HepG2 (cell line): ENCODE data around the gene NINJ2. TPM values are rescaled to one million over a fixed set of nuclear protein-coding genes. Genes with fewer than 3 reads are reported as not detected.

Experiments used
- FOXA3 ChIP-seq: IDR thresholded peaks from 2 replicates; pipeline ENCODE4 v1.6.1; 2016; ENCODE audit warnings: missing genetic modification reagents, missing compliant biosample characterization
- HOXD1 ChIP-seq: sonication (generic); formaldehyde crosslinking; IDR thresholded peaks from 2 replicates; pipeline ENCODE4 v1.5.0; 2020; ENCODE audit warnings: missing genetic modification reagents
- MED1 ChIP-seq: sonication (generic); formaldehyde crosslinking; IDR thresholded peaks from 2 replicates; pipeline ENCODE4 v1.4.0; 2020; ENCODE audit warnings: missing genetic modification reagents
- NFRKB ChIP-seq: fragments of 450-650 bp; IDR thresholded peaks from 2 replicates; pipeline ENCODE4 v1.6.1; 2017
- PAF1 ChIP-seq: IDR thresholded peaks from 2 replicates; pipeline ENCODE4 v1.6.1; 2016; ENCODE audit warnings: missing genetic modification reagents, missing compliant biosample characterization
- PPARG ChIP-seq: conservative IDR thresholded peaks from 2 replicates; pipeline ENCODE4 v1.6.1; 2016; ENCODE audit warnings: missing biosample characterization, missing genetic modification reagents
- RFX1 ChIP-seq: fragments of 450-650 bp; IDR thresholded peaks from 2 replicates; pipeline ENCODE4 v1.6.1; 2017
- U2AF1 ChIP-seq: fragments of 200-400 bp; formaldehyde crosslinking; optimal IDR thresholded peaks from 2 replicates; pipeline ENCODE3; 2017; ENCODE audit warnings: mild to moderate bottlenecking, low read depth, low read length
- ZMYM4 ChIP-seq: sonication (generic); formaldehyde crosslinking; IDR thresholded peaks from 2 replicates; pipeline ENCODE4 v1.8.1; 2023; ENCODE audit warnings: mild to moderate bottlenecking, missing genetic modification reagents
- ZNF230 ChIP-seq: sonication (generic); formaldehyde crosslinking; IDR thresholded peaks from 2 replicates; pipeline ENCODE4 v1.4.0; 2020; ENCODE audit warnings: mild to moderate bottlenecking, missing genetic modification reagents
- ZNF335 ChIP-seq: sonication (generic); formaldehyde crosslinking; IDR thresholded peaks from 2 replicates; pipeline ENCODE4 v1.4.0; 2020; ENCODE audit warnings: missing genetic modification reagents
- ZNF337 ChIP-seq: sonication (generic); formaldehyde crosslinking; IDR thresholded peaks from 2 replicates; pipeline ENCODE4 v1.5.1; 2020; ENCODE audit warnings: missing genetic modification reagents, low read depth, mild to moderate bottlenecking, borderline replicate concordance
- ZNF430 ChIP-seq: sonication (generic); formaldehyde crosslinking; IDR thresholded peaks from 2 replicates; pipeline ENCODE4 v1.9.0; 2021; ENCODE audit warnings: mild to moderate bottlenecking, missing genetic modification reagents
- ZNF484 ChIP-seq: sonication (generic); formaldehyde crosslinking; IDR thresholded peaks from 2 replicates; pipeline ENCODE4 v1.5.1; 2020; ENCODE audit warnings: mild to moderate bottlenecking, low read depth, missing genetic modification reagents, borderline replicate concordance
- ZSCAN20 ChIP-seq: sonication (generic); formaldehyde crosslinking; IDR thresholded peaks from 2 replicates; pipeline ENCODE4 v1.4.0; 2020; ENCODE audit warnings: missing genetic modification reagents, mild to moderate bottlenecking, borderline replicate concordance
- ZSCAN30 ChIP-seq: sonication (generic); formaldehyde crosslinking; IDR thresholded peaks from 2 replicates; pipeline ENCODE4 v1.5.0; 2020; ENCODE audit warnings: mild to moderate bottlenecking, missing genetic modification reagents
- polyA plus RNA-seq, 8 experiments: library from polyadenylated mRNA; depleted of rRNA in 3 of 8; stranded (reverse) in 7 of 8; unstranded in 1 of 8; fragments of >200 nt; fragmentation: Illumina TruSeq in 4 of 8; extraction: Trizol in 4 of 8; gene quantifications; 2 replicates each; pipeline versions ENCODE4 v1.2.1 to v1.2.3, GENCODE V29; 2011 to 2016; ENCODE audit warnings: low read depth in 4 of 8, missing spikeins in 1 of 8, mixed read lengths in 1 of 8; ENCODE audit not compliant: insufficient read depth in 1 of 8
- total RNA-seq, 5 experiments: library from RNA; depleted of rRNA; stranded (reverse); fragments of >200 nt; fragmentation: Illumina TruSeq; extraction: Trizol; gene quantifications; 2 replicates each; pipeline ENCODE4 v1.2.3, GENCODE V29; 2016; ENCODE audit warnings: low read depth in 1 of 5
- TF ChIP-seq, protein P1 (sequence below): sonication (generic); formaldehyde crosslinking; IDR thresholded peaks from 2 replicates; pipeline ENCODE4 v1.8.0; 2022; ENCODE audit warnings: mild to moderate bottlenecking, missing genetic modification reagents, borderline replicate concordance
- TF ChIP-seq, protein P2 (sequence below): sonication (generic); formaldehyde crosslinking; IDR thresholded peaks from 2 replicates; pipeline ENCODE4 v1.8.0; 2022; ENCODE audit warnings: mild to moderate bottlenecking, missing genetic modification reagents
- TF ChIP-seq, protein P3 (sequence below): sonication (generic); formaldehyde crosslinking; conservative IDR thresholded peaks from 2 replicates; pipeline ENCODE4 v1.8.0; 2022; ENCODE audit warnings: mild to moderate bottlenecking, moderate library complexity, missing genetic modification reagents
- TF ChIP-seq, protein P4 (sequence below): IDR thresholded peaks from 2 replicates; pipeline ENCODE4 v1.6.1; 2016; ENCODE audit warnings: low read depth

Gene NINJ2
- total and polyA plus RNA-seq, 2 of the 13 experiments (the other 11 are each of a cell fraction or from before 2014, with no cell fraction given), result 0.62 to 3.8 TPM

DNA sequence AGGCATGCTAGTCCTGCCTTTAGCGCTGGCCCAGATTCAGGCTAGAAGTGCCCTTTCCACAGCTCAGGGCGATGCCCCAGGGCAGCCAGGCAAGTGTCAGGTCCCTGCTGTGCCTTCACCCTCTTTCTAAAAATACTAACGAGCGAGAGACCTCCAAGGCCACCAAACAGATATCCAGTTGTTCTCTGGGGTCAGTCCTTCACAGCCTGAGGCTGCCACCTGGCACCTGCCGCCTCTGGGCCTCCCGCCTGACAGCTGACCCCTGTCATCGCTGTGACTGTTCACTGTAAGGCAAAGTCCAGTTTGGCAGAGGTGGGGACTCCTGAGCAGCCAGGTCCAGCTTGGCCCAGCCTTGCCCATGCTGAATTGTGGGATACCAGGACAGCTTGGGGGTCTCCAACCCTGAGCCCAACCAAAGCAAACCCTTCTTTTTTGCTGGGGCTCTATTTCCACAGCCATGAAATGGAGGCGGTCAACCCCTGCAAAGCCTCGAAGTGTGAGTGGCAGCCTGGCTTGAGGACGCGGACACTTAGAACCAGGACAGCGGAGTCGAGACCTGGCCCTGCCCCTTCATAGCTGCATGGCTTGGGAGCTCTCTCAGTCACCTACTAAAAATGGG is 79.9 kb downstream of the NINJ2 start (continued):
- TF ChIP-seq, protein P1, sequence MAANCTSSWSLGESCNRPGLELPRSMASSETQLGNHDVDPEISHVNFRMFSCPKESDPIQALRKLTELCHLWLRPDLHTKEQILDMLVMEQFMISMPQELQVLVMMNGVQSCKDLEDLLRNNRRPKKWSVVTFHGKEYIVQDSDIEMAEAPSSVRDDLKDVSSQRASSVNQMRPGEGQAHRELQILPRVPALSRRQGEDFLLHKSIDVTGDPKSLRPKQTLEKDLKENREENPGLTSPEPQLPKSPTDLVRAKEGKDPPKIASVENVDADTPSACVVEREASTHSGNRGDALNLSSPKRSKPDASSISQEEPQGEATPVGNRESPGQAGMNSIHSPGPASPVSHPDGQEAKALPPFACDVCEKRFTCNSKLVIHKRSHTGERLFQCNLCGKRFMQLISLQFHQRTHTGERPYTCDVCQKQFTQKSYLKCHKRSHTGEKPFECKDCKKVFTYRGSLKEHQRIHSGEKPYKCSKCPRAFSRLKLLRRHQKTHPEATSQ, result no peak
- TF ChIP-seq ZMYM4 (peak; percentile 81), U2AF1 (no peak), PAF1 (no peak), PPARG (CRISPR knock-in tag) (peak; percentile 77), ZNF230 (CRISPR knock-in tag) (no peak), ZSCAN30 (CRISPR knock-in tag) (no peak), ZNF430 (CRISPR knock-in tag) (peak; percentile 92), HOXD1 (0 out of 2 replicates have a peak, but pooled peaks have one; percentile 55), ZNF484 (CRISPR knock-in tag) (no peak), NFRKB (no peak), ZNF337 (CRISPR knock-in tag) (no peak), RFX1 (no peak), ZNF335 (CRISPR knock-in tag) (peak; percentile 39; the same call in 1 of the 2 replicates), ZSCAN20 (CRISPR knock-in tag) (no peak), MED1 (CRISPR knock-in tag) (peak; percentile 93), FOXA3 (CRISPR knock-in tag) (peak; percentile 70)
- TF ChIP-seq, protein P2, sequence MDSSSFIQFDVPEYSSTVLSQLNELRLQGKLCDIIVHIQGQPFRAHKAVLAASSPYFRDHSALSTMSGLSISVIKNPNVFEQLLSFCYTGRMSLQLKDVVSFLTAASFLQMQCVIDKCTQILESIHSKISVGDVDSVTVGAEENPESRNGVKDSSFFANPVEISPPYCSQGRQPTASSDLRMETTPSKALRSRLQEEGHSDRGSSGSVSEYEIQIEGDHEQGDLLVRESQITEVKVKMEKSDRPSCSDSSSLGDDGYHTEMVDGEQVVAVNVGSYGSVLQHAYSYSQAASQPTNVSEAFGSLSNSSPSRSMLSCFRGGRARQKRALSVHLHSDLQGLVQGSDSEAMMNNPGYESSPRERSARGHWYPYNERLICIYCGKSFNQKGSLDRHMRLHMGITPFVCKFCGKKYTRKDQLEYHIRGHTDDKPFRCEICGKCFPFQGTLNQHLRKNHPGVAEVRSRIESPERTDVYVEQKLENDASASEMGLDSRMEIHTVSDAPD (CRISPR knock-in tag), result peak; percentile 50; the same call in 1 of the 2 replicates
- TF ChIP-seq, protein P3, sequence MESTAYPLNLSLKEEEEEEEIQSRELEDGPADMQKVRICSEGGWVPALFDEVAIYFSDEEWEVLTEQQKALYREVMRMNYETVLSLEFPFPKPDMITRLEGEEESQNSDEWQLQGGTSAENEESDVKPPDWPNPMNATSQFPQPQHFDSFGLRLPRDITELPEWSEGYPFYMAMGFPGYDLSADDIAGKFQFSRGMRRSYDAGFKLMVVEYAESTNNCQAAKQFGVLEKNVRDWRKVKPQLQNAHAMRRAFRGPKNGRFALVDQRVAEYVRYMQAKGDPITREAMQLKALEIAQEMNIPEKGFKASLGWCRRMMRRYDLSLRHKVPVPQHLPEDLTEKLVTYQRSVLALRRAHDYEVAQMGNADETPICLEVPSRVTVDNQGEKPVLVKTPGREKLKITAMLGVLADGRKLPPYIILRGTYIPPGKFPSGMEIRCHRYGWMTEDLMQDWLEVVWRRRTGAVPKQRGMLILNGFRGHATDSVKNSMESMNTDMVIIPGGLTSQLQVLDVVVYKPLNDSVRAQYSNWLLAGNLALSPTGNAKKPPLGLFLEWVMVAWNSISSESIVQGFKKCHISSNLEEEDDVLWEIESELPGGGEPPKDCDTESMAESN, result peak; percentile 64; the same call in 1 of the 2 replicates
- TF ChIP-seq, protein P4, sequence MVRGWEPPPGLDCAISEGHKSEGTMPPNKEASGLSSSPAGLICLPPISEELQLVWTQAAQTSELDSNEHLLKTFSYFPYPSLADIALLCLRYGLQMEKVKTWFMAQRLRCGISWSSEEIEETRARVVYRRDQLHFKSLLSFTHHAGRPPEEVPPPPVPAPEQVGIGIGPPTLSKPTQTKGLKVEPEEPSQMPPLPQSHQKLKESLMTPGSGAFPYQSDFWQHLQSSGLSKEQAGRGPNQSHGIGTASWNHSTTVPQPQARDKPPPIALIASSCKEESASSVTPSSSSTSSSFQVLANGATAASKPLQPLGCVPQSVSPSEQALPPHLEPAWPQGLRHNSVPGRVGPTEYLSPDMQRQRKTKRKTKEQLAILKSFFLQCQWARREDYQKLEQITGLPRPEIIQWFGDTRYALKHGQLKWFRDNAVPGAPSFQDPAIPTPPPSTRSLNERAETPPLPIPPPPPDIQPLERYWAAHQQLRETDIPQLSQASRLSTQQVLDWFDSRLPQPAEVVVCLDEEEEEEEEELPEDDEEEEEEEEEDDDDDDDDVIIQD (CRISPR knock-in tag), result 0 out of 2 replicates have a peak, but pooled peaks have one; percentile 54
